ENCODE measurements around the gene TFEC. TPM values are rescaled to one million over a fixed set of nuclear protein-coding genes. Genes with fewer than 3 reads are reported as not detected.

The TFEC gene
- total RNA-seq, 3 donors from 2014 or later = 2.3 to 3.8 (median 2.8) TPM

DNA sequence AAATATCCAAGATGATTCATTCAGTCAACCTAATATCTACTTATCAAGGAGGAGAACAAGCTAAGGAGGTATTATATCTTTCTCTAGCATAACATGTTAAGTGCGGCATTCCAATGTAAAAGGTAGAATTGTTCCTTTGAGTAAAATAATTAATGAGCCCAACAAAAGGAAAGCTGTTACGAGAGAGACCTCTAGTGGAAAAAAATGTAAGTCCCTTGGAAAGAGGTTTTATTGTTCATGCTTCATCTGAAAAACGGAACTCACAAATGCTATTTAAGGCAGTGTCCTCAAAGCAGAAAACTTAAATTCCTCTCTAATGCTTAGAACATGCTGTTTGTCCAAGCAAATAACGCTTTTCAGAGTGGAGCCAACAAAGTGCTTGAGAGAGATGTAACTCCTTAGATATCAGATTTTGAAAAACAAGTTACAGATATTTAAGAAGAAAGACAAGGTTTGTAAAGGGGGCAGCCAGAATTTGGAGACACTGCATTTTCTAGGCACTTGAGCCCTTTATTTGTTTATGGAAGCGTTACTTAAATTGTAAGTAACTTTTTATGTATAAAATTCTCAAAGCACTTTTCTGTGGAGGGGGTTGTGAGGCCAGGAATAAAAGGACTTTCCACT lies 119.9 kb downstream of the TFEC start:
- H3K36me3 ChIP-seq (ENCODE audit: low read depth) = no peaks in the 10 kb centered on the region
- H3K4me1 ChIP-seq (ENCODE audit: low read depth) = no peaks in the 10 kb centered on the region
- intact Hi-C loops (cut with DNase I, micrococcal nuclease) = no loop called here
- DNase-seq (no peak), ATAC-seq (no peak)
- TF ChIP-seq, protein P1, sequence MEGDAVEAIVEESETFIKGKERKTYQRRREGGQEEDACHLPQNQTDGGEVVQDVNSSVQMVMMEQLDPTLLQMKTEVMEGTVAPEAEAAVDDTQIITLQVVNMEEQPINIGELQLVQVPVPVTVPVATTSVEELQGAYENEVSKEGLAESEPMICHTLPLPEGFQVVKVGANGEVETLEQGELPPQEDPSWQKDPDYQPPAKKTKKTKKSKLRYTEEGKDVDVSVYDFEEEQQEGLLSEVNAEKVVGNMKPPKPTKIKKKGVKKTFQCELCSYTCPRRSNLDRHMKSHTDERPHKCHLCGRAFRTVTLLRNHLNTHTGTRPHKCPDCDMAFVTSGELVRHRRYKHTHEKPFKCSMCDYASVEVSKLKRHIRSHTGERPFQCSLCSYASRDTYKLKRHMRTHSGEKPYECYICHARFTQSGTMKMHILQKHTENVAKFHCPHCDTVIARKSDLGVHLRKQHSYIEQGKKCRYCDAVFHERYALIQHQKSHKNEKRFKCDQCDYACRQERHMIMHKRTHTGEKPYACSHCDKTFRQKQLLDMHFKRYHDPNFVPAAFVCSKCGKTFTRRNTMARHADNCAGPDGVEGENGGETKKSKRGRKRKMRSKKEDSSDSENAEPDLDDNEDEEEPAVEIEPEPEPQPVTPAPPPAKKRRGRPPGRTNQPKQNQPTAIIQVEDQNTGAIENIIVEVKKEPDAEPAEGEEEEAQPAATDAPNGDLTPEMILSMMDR (IDR thresholded peaks at IDR 0.05) = no peak
- no peak overlapping the region for H3K4me3 ChIP-seq
- no peaks in the 10 kb centered on the region for H3K9me3 ChIP-seq

DNA sequence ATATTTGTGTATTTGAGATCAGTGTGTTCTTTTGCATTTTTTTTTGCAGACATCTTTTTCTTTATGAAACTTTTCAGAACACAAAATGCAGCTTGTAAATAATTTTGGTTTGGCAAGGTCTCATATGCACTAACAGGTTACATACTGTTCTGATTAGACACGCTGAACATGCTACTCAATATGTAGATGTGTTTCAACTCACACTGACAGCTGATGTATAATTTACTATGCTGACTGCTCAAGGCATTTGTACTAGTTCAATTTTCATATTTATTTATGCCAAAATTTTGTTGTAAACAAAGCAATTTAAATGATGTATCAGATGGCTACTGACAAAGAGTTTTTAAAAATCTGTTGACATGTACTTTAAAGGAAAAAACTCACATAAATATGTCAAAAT lies 123.8 kb downstream of the TFEC start:
- TF ChIP-seq, protein P1 (IDR thresholded peaks at IDR 0.05) = no peak
- intact Hi-C loops (cut with DNase I, micrococcal nuclease) = no loop called here
- no peak for DNase-seq
- H3K36me3 ChIP-seq (ENCODE audit: low read depth) = no peaks in the 10 kb centered on the region
- H3K9me3 ChIP-seq = no peaks in the 10 kb centered on the region
- no peak overlapping the region for H3K4me3 ChIP-seq
- H3K4me1 ChIP-seq (ENCODE audit: low read depth) = no peaks in the 10 kb centered on the region
- ATAC-seq = no peak

DNA sequence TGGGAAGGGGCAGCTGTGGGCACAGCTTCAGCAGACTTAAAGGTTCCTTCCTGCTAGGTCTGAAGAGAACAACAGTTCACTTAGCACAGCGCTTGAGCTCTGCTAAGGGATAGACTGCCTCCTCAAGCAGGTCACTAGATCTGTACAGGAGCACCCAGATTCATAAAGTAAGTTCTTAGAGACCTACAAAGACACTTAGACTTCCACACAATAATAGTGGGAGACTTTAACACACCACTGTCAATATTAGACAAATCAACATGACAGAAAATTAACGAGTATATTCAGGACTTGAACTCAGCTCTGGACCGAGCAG lies 140.9 kb downstream of the TFEC start:
- H3K36me3 ChIP-seq (ENCODE audit: low read depth) = no peaks in the 10 kb centered on the region
- DNase-seq = no peak
- no peaks in the 10 kb centered on the region for H3K4me1 ChIP-seq (ENCODE audit: low read depth)
- H3K4me3 ChIP-seq = no peak overlapping the region
- ATAC-seq = no peak
- no peaks in the 10 kb centered on the region for H3K9me3 ChIP-seq
- TF ChIP-seq, protein P1 (IDR thresholded peaks at IDR 0.05) = no peak
- intact Hi-C loops (cut with DNase I, micrococcal nuclease) = no loop called here

DNA sequence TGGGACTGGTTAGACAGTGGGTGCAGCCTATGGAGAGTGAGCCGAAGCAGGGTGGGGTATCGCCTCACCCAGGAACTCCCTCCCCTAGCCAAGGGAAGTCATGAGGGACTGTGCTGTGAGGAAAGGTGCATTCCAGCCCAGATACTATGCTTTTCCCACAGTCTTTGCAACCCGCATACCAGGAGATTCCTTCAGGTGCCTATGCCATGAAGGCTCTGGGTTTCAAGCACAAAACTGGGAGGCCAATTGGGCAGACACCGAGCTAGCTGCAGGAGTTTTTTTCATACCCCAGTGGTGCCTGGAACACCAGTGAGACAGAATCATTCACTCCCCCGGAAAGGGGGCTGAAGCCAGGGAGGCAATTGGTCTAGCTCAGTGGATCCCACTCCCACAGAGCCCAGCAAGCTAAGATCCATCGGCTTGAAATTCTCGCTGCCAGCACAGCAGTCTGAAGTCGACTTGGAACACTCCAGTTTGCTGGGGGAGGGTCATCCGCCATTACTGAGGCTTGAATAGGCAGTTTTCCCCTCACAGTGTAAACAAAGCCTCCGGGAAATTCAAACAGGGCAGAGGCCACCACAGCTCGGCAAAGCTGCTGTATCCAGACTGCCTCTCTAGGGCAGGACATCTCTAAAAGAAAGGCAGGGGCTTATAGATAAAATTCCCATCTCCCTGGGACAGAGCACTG lies 141.4 kb downstream of the TFEC start:
- Histone ChIP-seq H3K9me3 (no peaks in the 10 kb centered on the region), H3K4me3 (no peak overlapping the region), H3K4me1 (ENCODE audit: low read depth) (no peaks in the 10 kb centered on the region), H3K36me3 (ENCODE audit: low read depth) (no peaks in the 10 kb centered on the region)
- DNase-seq (no peak), ATAC-seq (no peak)
- TF ChIP-seq, protein P1 (IDR thresholded peaks at IDR 0.05) = no peak
- intact Hi-C loops (cut with DNase I, micrococcal nuclease) = no loop called here

DNA sequence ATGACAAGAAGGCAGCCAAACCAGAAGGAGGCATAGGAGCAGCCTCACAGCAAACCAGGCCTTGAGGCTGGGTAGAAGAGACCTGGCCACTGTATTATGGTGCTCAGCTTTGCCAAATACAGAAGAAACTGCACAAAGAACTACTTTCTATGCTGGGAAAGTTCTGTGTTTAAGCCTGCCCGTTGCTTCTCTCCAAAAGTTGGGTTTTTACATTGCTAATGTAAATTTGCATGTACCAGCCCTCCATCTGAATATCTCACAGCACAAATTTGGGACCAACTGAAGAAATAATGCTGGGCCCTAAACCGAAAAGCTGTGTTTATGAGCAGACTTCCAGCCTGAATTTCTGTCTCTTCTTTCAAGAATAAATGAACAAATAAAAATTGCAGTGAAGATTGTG lies 145.0 kb downstream of the TFEC start:
- TF ChIP-seq, protein P1 (IDR thresholded peaks at IDR 0.05) = no peak
- no peak for ATAC-seq

More for the DNA sequence above, 145.0 kb downstream of the TFEC start:
- Histone ChIP-seq H3K4me1 (ENCODE audit: low read depth) (no peaks in the 10 kb centered on the region), H3K4me3 (no peak overlapping the region), H3K36me3 (ENCODE audit: low read depth) (no peaks in the 10 kb centered on the region), H3K9me3 (no peaks in the 10 kb centered on the region)
- no peak for DNase-seq
- intact Hi-C loops (cut with DNase I, micrococcal nuclease) = no loop called here

Other genes starting within 250 kb of the TFEC start
- 100 to 1,000 TPM; 101 to 224 (median 106) TPM for gene TES, start 179.8 kb upstream of the TFEC start, total RNA-seq